ENCODE results near the gene ELFN1. TPM values are rescaled to one million over a fixed set of nuclear protein-coding genes. Genes with fewer than 3 reads are reported as not detected.

Gene ELFN1
- total RNA-seq, 1 donor from 2014 or later = 1.6 TPM

- no peak overlapping the region for H3K4me3 ChIP-seq (ENCODE audit: low read length in 3 of 3)
- peaks cover 26 to 36% (median 27%) of the 10 kb centered on the region in 3 donors for H3K27me3 ChIP-seq (ENCODE audit: control insufficient read depth in 3 of 3, insufficient read depth in 3 of 3, low read length in 3 of 3)
- H3K4me1 ChIP-seq (ENCODE audit: control insufficient read depth in 3 of 3, insufficient read depth in 3 of 3, low read length in 3 of 3) = peaks cover 0 to 3% (median 0%) of the 10 kb centered on the region in 3 donors
- H3K36me3 ChIP-seq (ENCODE audit: control insufficient read depth in 3 of 3, insufficient read depth in 3 of 3, low read length in 3 of 3) = no peaks in the 10 kb centered on the region
- no peak overlapping the region for H3K27ac ChIP-seq (ENCODE audit: low read depth, low read length)
- H3K9ac ChIP-seq (ENCODE audit: low read depth in 1 of 3, low read length in 3 of 3) = no peak overlapping the region
- H3K9me3 ChIP-seq (ENCODE audit: control insufficient read depth in 3 of 3, low read length in 3 of 3) = peaks cover 0 to 3% (median 0%) of the 10 kb centered on the region in 3 donors
Measured at GRCh38 chr7:1661461-1661860, 8.6 kb upstream of the ELFN1 start.

GRCh38 chr7:1662101-1662500 lies 8.0 kb upstream of the ELFN1 start:
- Histone ChIP-seq H3K9me3 (ENCODE audit: control insufficient read depth in 3 of 3, low read length in 3 of 3) (peaks cover 0 to 3% (median 0%) of the 10 kb centered on the region in 3 donors), H3K4me3 (ENCODE audit: low read length in 3 of 3) (no peak overlapping the region), H3K9ac (ENCODE audit: low read depth in 1 of 3, low read length in 3 of 3) (no peak overlapping the region), H3K27me3 (ENCODE audit: control insufficient read depth in 3 of 3, insufficient read depth in 3 of 3, low read length in 3 of 3) (peaks cover 27 to 36% (median 31%) of the 10 kb centered on the region in 3 donors), H3K36me3 (ENCODE audit: control insufficient read depth in 3 of 3, insufficient read depth in 3 of 3, low read length in 3 of 3) (no peaks in the 10 kb centered on the region), H3K4me1 (ENCODE audit: control insufficient read depth in 3 of 3, insufficient read depth in 3 of 3, low read length in 3 of 3) (peaks cover 0 to 6% (median 1%) of the 10 kb centered on the region in 3 donors), H3K27ac (ENCODE audit: low read depth, low read length) (no peak overlapping the region)

- Histone ChIP-seq H3K36me3 (ENCODE audit: control insufficient read depth in 3 of 3, insufficient read depth in 3 of 3, low read length in 3 of 3) (no peaks in the 10 kb centered on the region), H3K9ac (ENCODE audit: low read depth in 1 of 3, low read length in 3 of 3) (no peak overlapping the region), H3K4me1 (ENCODE audit: control insufficient read depth in 3 of 3, insufficient read depth in 3 of 3, low read length in 3 of 3) (peaks cover 0 to 7% (median 5%) of the 10 kb centered on the region in 3 donors), H3K27ac (ENCODE audit: low read depth, low read length) (no peak overlapping the region), H3K4me3 (ENCODE audit: low read length in 3 of 3) (no peak overlapping the region), H3K9me3 (ENCODE audit: control insufficient read depth in 3 of 3, low read length in 3 of 3) (peaks cover 0 to 3% (median 0%) of the 10 kb centered on the region in 3 donors), H3K27me3 (ENCODE audit: control insufficient read depth in 3 of 3, insufficient read depth in 3 of 3, low read length in 3 of 3) (peaks cover 27 to 36% (median 30%) of the 10 kb centered on the region in 3 donors)
Measured at GRCh38 chr7:1662767-1663166, 7.3 kb upstream of the ELFN1 start.

DNA sequence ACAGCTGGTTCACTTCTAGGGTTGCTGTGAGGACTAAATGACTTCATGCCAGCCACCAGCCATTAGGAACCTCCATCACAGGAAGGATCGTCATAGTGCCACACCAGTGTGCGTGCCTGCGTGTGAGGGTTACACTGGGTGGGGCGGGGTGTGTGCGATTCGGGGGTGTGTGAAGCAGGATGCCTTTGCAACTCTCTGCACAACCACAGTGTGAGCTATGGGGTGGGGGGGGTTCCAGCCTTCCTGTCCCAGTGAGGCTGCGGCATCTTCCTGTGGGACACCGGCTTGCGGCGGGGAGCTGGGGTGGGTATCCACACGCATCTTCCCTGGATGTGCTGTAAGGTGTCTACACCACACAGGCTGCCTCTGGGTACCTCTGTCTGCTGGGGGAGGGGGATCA lies 6.9 kb upstream of the ELFN1 start:
- Histone ChIP-seq H3K27ac (ENCODE audit: low read depth, low read length) (no peak overlapping the region), H3K9me3 (ENCODE audit: control insufficient read depth in 3 of 3, low read length in 3 of 3) (peaks cover 0 to 3% (median 0%) of the 10 kb centered on the region in 3 donors), H3K4me3 (ENCODE audit: low read length in 3 of 3) (no peak overlapping the region), H3K36me3 (ENCODE audit: control insufficient read depth in 3 of 3, insufficient read depth in 3 of 3, low read length in 3 of 3) (no peaks in the 10 kb centered on the region), H3K4me1 (ENCODE audit: control insufficient read depth in 3 of 3, insufficient read depth in 3 of 3, low read length in 3 of 3) (peaks cover 0 to 7% (median 5%) of the 10 kb centered on the region in 3 donors), H3K9ac (ENCODE audit: low read depth in 1 of 3, low read length in 3 of 3) (no peak overlapping the region), H3K27me3 (ENCODE audit: control insufficient read depth in 3 of 3, insufficient read depth in 3 of 3, low read length in 3 of 3) (peaks cover 31 to 39% (median 32%) of the 10 kb centered on the region in 3 donors)

GRCh38 chr7:1663857-1664651 lies 6.0 kb upstream of the ELFN1 start:
- Histone ChIP-seq H3K9me3 (ENCODE audit: control insufficient read depth in 3 of 3, low read length in 3 of 3) (peaks cover 0 to 3% (median 0%) of the 10 kb centered on the region in 3 donors), H3K4me1 (ENCODE audit: control insufficient read depth in 3 of 3, insufficient read depth in 3 of 3, low read length in 3 of 3) (peaks cover 0 to 7% (median 5%) of the 10 kb centered on the region in 3 donors), H3K4me3 (ENCODE audit: low read length in 3 of 3) (no peak overlapping the region), H3K27ac (ENCODE audit: low read depth, low read length) (no peak overlapping the region), H3K27me3 (ENCODE audit: control insufficient read depth in 3 of 3, insufficient read depth in 3 of 3, low read length in 3 of 3) (peaks cover 36 to 47% (median 38%) of the 10 kb centered on the region in 3 donors), H3K9ac (ENCODE audit: low read depth in 1 of 3, low read length in 3 of 3) (no peak overlapping the region), H3K36me3 (ENCODE audit: control insufficient read depth in 3 of 3, insufficient read depth in 3 of 3, low read length in 3 of 3) (no peaks in the 10 kb centered on the region)

DNA sequence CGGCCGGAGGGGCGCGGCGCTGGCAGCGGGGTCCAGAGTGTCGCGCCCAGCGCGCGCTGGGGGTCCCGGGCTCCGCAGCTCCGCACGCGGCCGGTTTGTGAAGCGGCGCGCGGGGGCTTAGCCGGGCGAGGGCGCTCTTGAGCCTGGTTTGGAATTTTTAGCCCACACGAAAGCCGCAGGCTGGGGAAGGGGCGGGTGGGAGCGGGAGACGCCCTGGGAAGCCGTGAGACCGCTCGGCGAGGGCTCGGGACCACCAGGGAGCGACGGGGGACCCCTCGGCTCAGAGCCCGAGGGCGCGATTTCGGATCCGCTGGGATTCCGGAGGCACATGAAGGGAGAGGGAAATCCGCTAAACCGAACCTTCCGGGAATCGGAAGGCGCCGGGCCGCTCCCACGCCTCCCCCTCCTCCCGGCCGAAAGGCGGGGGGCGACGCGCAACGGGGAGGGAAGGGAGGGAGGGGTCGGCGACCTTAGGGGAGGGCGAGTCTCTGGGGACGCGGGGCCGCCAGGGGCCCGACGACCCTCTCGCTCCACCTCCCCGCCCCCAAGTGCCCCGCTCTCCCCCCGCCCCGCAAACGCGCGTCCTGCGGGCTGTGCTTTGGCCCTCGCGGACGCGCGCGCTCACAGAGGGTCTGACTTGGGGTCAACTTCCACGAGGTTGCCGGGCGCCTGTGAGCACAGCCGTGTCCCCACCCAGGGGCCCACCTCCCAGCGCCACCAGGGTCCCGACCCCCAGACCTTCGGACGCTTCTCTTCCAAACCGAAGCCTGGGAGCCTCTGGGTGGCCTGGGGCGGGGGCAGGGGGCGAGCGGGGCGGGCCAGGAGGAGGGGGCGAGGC lies 5.1 kb upstream of the ELFN1 start:
- peak overlapping the region in 2 of 3 donors; percentile 61 to 63 for H3K4me3 ChIP-seq (ENCODE audit: low read length in 3 of 3)
- H3K36me3 ChIP-seq (ENCODE audit: control insufficient read depth in 3 of 3, insufficient read depth in 3 of 3, low read length in 3 of 3) = no peaks in the 10 kb centered on the region
- H3K27me3 ChIP-seq (ENCODE audit: control insufficient read depth in 3 of 3, insufficient read depth in 3 of 3, low read length in 3 of 3) = peaks cover 38 to 49% (median 41%) of the 10 kb centered on the region in 3 donors
- no peak overlapping the region for H3K27ac ChIP-seq (ENCODE audit: low read depth, low read length)
- H3K9ac ChIP-seq (ENCODE audit: low read depth in 1 of 3, low read length in 3 of 3) = peak overlapping the region in 2 of 3 donors; percentile 38 to 60
- peaks cover 0 to 3% (median 0%) of the 10 kb centered on the region in 3 donors for H3K9me3 ChIP-seq (ENCODE audit: control insufficient read depth in 3 of 3, low read length in 3 of 3)
- peaks cover 0 to 7% (median 5%) of the 10 kb centered on the region in 3 donors for H3K4me1 ChIP-seq (ENCODE audit: control insufficient read depth in 3 of 3, insufficient read depth in 3 of 3, low read length in 3 of 3)

DNA sequence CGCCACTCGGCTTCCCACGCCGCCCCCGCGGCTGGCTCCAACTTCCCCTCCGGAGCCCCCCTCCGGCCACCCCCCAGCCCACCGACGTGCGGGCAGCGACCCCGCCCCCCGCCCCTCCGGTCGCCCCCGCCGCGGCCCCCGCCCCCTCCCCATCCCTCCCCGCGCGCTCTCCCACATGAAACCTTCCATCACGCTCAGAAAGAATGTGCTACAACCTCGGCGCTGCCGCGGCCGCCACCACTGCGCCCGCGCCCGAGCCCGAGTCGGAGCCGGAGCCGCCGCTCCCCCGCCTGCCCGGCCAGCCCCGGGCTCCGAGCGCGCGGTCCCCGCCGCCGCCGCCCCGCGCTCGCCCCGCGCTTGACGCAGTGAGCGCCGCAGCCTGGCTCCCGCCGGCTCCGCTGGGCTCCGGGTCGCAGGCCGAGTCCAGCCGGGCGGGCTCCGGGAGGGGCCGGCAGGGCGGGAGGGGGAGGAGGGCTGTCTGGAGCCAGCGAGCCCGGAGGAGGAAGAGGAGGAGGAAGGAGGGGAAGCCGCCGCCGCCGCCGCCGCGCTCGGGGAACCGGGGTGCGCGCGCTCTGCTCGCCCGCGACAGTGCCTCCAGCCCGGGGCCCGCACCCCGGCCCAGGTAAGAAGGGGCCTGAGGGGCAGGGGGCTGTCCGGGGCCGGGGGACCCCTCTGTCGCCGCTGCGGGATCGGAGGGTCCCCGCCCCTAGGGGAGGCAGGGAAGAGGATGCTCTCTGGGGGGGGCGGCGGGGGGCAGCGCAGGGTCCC lies 4.3 kb upstream of the ELFN1 start:
- H3K9me3 ChIP-seq (ENCODE audit: control insufficient read depth in 3 of 3, low read length in 3 of 3) = peaks cover 0 to 3% (median 0%) of the 10 kb centered on the region in 3 donors
- no peak overlapping the region for H3K27ac ChIP-seq (ENCODE audit: low read depth, low read length)
- H3K36me3 ChIP-seq (ENCODE audit: control insufficient read depth in 3 of 3, insufficient read depth in 3 of 3, low read length in 3 of 3) = no peaks in the 10 kb centered on the region
- no peak overlapping the region for H3K9ac ChIP-seq (ENCODE audit: low read depth in 1 of 3, low read length in 3 of 3)
- H3K4me1 ChIP-seq (ENCODE audit: control insufficient read depth in 3 of 3, insufficient read depth in 3 of 3, low read length in 3 of 3) = peaks cover 0 to 7% (median 5%) of the 10 kb centered on the region in 3 donors
- peaks cover 41 to 56% (median 47%) of the 10 kb centered on the region in 3 donors for H3K27me3 ChIP-seq (ENCODE audit: control insufficient read depth in 3 of 3, insufficient read depth in 3 of 3, low read length in 3 of 3)
- no peak overlapping the region for H3K4me3 ChIP-seq (ENCODE audit: low read length in 3 of 3)

- Histone ChIP-seq H3K4me1 (ENCODE audit: control insufficient read depth in 3 of 3, insufficient read depth in 3 of 3, low read length in 3 of 3) (peaks cover 0 to 7% (median 5%) of the 10 kb centered on the region in 3 donors), H3K9ac (ENCODE audit: low read depth in 1 of 3, low read length in 3 of 3) (no peak overlapping the region), H3K27ac (ENCODE audit: low read depth, low read length) (no peak overlapping the region), H3K36me3 (ENCODE audit: control insufficient read depth in 3 of 3, insufficient read depth in 3 of 3, low read length in 3 of 3) (no peaks in the 10 kb centered on the region), H3K4me3 (ENCODE audit: low read length in 3 of 3) (peak overlapping the region in 2 of 3 donors; percentile 13 to 20), H3K27me3 (ENCODE audit: control insufficient read depth in 3 of 3, insufficient read depth in 3 of 3, low read length in 3 of 3) (peaks cover 47 to 62% (median 53%) of the 10 kb centered on the region in 3 donors), H3K9me3 (ENCODE audit: control insufficient read depth in 3 of 3, low read length in 3 of 3) (peaks cover 0 to 3% (median 0%) of the 10 kb centered on the region in 3 donors)
Measured at GRCh38 chr7:1666317-1666822, 3.7 kb upstream of the ELFN1 start.

Data from skeletal muscle tissue (tissue), 4 donors.